ENCODE data around the gene TOX3. TPM values are rescaled to one million over a fixed set of nuclear protein-coding genes. Genes with fewer than 3 reads are reported as not detected.

Gene TOX3
- total RNA-seq, 1 experiment from 2014 or later = 16.6 TPM

DNA sequence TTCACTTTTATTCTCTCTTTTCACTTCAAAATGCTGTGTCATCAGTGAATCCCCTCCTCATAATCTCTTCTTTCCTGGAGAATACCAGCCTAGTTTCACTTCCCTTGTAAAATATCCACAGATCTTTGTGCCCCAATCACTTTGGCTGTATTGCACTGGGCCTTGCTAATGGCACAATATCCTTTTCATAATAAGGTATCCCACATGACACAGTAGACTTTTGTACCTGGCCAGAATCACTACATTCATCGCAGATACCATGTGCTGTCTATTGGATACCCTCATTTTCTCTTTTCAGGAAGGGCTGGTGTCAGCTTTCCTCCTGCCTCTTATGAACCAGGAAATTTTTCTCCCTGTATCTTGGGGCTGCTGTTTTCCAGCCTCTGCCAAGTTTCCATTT, 25.7 kb upstream of the TOX3 start:
- H3K4me3 ChIP-seq (ENCODE audit: low read depth, low read length, poor library complexity, severe bottlenecking) = no peak overlapping the region
- H3K9me3 ChIP-seq (ENCODE audit: low read depth, low read length, poor library complexity, severe bottlenecking) = no peaks in the 10 kb centered on the region
- no peak for TF ChIP-seq EZH2 (IDR thresholded peaks at IDR 0.05; ENCODE audit: borderline replicate concordance, low read depth, low read length, poor library complexity, severe bottlenecking)
- TF ChIP-seq, protein P1, sequence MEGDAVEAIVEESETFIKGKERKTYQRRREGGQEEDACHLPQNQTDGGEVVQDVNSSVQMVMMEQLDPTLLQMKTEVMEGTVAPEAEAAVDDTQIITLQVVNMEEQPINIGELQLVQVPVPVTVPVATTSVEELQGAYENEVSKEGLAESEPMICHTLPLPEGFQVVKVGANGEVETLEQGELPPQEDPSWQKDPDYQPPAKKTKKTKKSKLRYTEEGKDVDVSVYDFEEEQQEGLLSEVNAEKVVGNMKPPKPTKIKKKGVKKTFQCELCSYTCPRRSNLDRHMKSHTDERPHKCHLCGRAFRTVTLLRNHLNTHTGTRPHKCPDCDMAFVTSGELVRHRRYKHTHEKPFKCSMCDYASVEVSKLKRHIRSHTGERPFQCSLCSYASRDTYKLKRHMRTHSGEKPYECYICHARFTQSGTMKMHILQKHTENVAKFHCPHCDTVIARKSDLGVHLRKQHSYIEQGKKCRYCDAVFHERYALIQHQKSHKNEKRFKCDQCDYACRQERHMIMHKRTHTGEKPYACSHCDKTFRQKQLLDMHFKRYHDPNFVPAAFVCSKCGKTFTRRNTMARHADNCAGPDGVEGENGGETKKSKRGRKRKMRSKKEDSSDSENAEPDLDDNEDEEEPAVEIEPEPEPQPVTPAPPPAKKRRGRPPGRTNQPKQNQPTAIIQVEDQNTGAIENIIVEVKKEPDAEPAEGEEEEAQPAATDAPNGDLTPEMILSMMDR (conservative IDR thresholded peaks at IDR 0.05; ENCODE audit: low read depth, low read length) = no peak
- CTCF ChIA-PET = no interaction called here
- no peak overlapping the region for H3K27ac ChIP-seq (ENCODE audit: low read depth, low read length, poor library complexity, severe bottlenecking)
- H3K27me3 ChIP-seq (replicated peaks; ENCODE audit: insufficient read depth, low read depth, low read length, poor library complexity) = peaks cover 4% of the 10 kb centered on the region
- intact Hi-C loops (cut with micrococcal nuclease; ENCODE audit: unreplicated experiment) = no loop called here
- DNase-seq (ENCODE audit: low spot score) = no peak
- no peaks in the 10 kb centered on the region for H3K4me1 ChIP-seq (ENCODE audit: insufficient read depth, low read length, poor library complexity, severe bottlenecking)
- BruUV-seq (replicated peaks) = no TSS peak
- POLR2A ChIA-PET (ENCODE audit: low non-redundant PET) = no interaction called here
- H3K36me3 ChIP-seq (ENCODE audit: insufficient read depth, low read length, poor library complexity, severe bottlenecking) = no peaks in the 10 kb centered on the region

DNA sequence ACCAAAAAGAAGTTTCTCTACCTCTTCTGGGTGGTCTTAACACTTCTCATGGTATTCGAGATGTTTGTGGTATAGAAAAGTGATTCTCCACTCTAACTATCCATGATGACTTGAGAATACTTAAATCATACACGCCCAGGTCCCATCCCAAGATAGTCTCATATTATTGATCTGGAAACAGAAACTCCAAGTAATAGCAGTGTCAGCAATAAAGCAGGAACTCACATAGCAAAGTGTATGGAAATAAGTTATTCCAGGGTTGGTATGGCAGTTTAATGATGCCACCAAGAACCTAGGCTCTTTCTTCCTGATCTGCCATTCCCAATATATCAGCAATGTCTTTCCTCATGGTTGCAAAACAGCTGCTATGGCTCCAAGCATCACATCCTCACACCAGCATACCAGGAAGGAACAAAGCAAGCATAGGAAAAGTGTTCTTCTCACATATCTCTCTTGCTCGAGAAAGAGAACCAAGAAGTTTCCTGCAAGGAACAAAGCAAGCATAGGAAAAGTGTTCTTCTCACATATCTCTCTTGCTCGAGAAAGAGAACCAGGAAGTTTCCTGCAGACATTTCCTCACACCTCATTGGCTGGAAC, 23.6 kb upstream of the TOX3 start:
- TF ChIP-seq EZH2 (IDR thresholded peaks at IDR 0.05; ENCODE audit: borderline replicate concordance, low read depth, low read length, poor library complexity, severe bottlenecking) = no peak
- TF ChIP-seq, protein P1 (conservative IDR thresholded peaks at IDR 0.05; ENCODE audit: low read depth, low read length) = no peak
- no peaks in the 10 kb centered on the region for H3K9me3 ChIP-seq (ENCODE audit: low read depth, low read length, poor library complexity, severe bottlenecking)
- ChIA-PET POLR2A (ENCODE audit: low non-redundant PET) (no interaction called here), CTCF (no interaction called here)
- no peak overlapping the region for H3K27ac ChIP-seq (ENCODE audit: low read depth, low read length, poor library complexity, severe bottlenecking)
- intact Hi-C loops (cut with micrococcal nuclease; ENCODE audit: unreplicated experiment) = no loop called here
- H3K4me1 ChIP-seq (ENCODE audit: insufficient read depth, low read length, poor library complexity, severe bottlenecking) = no peaks in the 10 kb centered on the region
- H3K27me3 ChIP-seq (replicated peaks; ENCODE audit: insufficient read depth, low read depth, low read length, poor library complexity) = no peaks in the 10 kb centered on the region
- no peak overlapping the region for H3K4me3 ChIP-seq (ENCODE audit: low read depth, low read length, poor library complexity, severe bottlenecking)
- no peak for DNase-seq (ENCODE audit: low spot score)
- H3K36me3 ChIP-seq (ENCODE audit: insufficient read depth, low read length, poor library complexity, severe bottlenecking) = no peaks in the 10 kb centered on the region
- no TSS peak for BruUV-seq (replicated peaks)

DNA sequence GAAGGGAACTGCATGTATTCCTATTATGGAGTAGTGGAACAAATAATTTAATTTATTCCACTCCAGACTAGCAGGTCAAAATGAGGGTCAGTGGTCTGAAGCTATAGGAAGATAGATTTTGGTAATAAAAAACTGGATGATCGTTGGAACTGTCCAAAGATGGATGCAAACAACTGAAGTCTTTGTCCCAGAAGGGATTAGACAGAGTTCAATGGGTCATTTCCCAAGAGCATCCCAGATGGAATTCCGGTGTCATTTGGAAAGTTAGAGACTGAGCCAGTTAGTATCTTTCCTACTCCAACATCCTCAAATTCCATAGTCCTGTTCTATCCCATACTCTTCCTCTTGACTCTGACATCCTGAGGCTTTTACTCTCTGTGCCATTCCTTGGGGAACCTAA, 22.8 kb upstream of the TOX3 start:
- no peaks in the 10 kb centered on the region for H3K9me3 ChIP-seq (ENCODE audit: low read depth, low read length, poor library complexity, severe bottlenecking)
- H3K4me3 ChIP-seq (ENCODE audit: low read depth, low read length, poor library complexity, severe bottlenecking) = no peak overlapping the region
- H3K36me3 ChIP-seq (ENCODE audit: insufficient read depth, low read length, poor library complexity, severe bottlenecking) = no peaks in the 10 kb centered on the region
- H3K27me3 ChIP-seq (replicated peaks; ENCODE audit: insufficient read depth, low read depth, low read length, poor library complexity) = no peaks in the 10 kb centered on the region
- no peak for TF ChIP-seq EZH2 (IDR thresholded peaks at IDR 0.05; ENCODE audit: borderline replicate concordance, low read depth, low read length, poor library complexity, severe bottlenecking)
- TF ChIP-seq, protein P1 (conservative IDR thresholded peaks at IDR 0.05; ENCODE audit: low read depth, low read length) = no peak
- ChIA-PET POLR2A (ENCODE audit: low non-redundant PET) (no interaction called here), CTCF (no interaction called here)
- no peaks in the 10 kb centered on the region for H3K4me1 ChIP-seq (ENCODE audit: insufficient read depth, low read length, poor library complexity, severe bottlenecking)
- no peak overlapping the region for H3K27ac ChIP-seq (ENCODE audit: low read depth, low read length, poor library complexity, severe bottlenecking)
- BruUV-seq (replicated peaks) = no TSS peak
- no peak for DNase-seq (ENCODE audit: low spot score)
- intact Hi-C loops (cut with micrococcal nuclease; ENCODE audit: unreplicated experiment) = no loop called here
